ENCODE results near the gene UBE2F.

DNA sequence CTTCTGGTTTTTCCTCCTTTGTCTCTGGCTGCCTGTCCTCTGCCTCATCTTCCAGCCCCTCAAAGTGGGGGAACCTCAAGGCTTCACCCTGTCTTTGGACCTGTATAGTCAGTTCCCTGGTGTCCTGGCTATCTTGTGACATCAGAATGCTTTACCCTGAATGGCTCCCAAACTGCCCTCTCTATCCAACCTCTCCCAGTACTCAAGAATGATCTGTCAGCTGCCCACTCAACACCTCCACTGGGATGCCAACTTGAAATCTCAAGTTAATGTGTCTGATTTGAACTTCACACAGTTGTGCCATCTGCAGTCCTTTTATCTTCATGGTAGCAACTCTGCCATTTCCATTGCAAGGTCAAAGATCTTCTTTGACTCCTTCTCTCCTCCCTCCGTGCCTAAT, 43.8 kb downstream of the UBE2F start:
- no peak for TF ChIP-seq CTCF (IDR thresholded peaks at IDR 0.05)
- TF ChIP-seq POLR2A (IDR thresholded peaks at IDR 0.05): no peak

Measured in uterus (tissue), 2 donors.